K562 (cell line): ENCODE data around the gene SLC7A6OS.

Source experiments
- ATF6 ChIP-seq: sonication (generic); formaldehyde crosslinking; IDR thresholded peaks from 2 replicates; pipeline ENCODE4 v1.4.0; 2020; ENCODE audit warnings: mild to moderate bottlenecking, missing genetic modification reagents
- BCOR ChIP-seq: fragments of 450-650 bp; IDR thresholded peaks from 2 replicates; pipeline ENCODE4 v1.6.1; 2016
- FOXJ3 ChIP-seq: sonication (generic); formaldehyde crosslinking; IDR thresholded peaks from 2 replicates; pipeline ENCODE4 v1.4.0; 2020; ENCODE audit warnings: mild to moderate bottlenecking, missing genetic modification reagents
- HNRNPH1 ChIP-seq: fragments of 200-400 bp; formaldehyde crosslinking; optimal IDR thresholded peaks from 2 replicates; pipeline ENCODE3; 2017; ENCODE audit warnings: low read depth, mild to moderate bottlenecking, low read length, moderate library complexity
- MYC ChIP-seq, 2 experiments: fragments of 250-450 bp in 1 of 2; sonication (Bioruptor Pico) in 1 of 2; IDR thresholded peaks; 2 replicates each; pipeline versions ENCODE4 v1.5.1 to v1.6.1; 2012 to 2021; ENCODE audit warnings: low read depth in 2 of 2, borderline replicate concordance in 1 of 2, improper control_type of control experiment in 1 of 2, low read length in 1 of 2, mild to moderate bottlenecking in 1 of 2, moderate library complexity in 1 of 2
- ZNF274 ChIP-seq: IDR thresholded peaks from 2 replicates; pipeline ENCODE4 v1.6.1; 2011; ENCODE audit warnings: low read depth, mild to moderate bottlenecking, low read length, moderate library complexity, borderline replicate concordance
- TF ChIP-seq, protein P1 (sequence below): fragments of 250-450 bp; sonication (Bioruptor Pico); IDR thresholded peaks from 2 replicates; pipeline ENCODE4 v1.8.0; 2022; ENCODE audit warnings: moderate library complexity, mild to moderate bottlenecking, inconsistent platforms

DNA sequence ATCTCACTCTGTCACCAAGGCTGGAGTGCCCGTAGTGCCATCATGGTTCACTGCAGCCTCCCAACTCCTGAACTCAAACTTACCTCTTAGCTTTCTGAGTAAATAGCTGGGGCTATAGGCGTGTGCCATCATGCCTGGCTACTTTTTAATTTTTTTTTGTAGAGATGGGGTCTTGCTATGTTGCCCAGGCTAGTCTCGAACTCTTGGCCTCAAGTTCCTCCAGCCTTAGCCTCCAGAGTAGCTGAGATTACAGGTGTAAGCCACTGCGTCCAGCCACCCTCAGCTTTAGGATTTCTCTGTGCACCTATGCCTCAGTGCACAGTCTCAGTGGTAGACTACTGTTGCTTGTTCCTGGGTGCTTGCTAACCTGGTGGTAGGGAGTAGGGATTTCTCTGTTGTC, 41.0 kb downstream of the SLC7A6OS start:
- TF ChIP-seq ZNF274: no peak
- TF ChIP-seq, protein P1, sequence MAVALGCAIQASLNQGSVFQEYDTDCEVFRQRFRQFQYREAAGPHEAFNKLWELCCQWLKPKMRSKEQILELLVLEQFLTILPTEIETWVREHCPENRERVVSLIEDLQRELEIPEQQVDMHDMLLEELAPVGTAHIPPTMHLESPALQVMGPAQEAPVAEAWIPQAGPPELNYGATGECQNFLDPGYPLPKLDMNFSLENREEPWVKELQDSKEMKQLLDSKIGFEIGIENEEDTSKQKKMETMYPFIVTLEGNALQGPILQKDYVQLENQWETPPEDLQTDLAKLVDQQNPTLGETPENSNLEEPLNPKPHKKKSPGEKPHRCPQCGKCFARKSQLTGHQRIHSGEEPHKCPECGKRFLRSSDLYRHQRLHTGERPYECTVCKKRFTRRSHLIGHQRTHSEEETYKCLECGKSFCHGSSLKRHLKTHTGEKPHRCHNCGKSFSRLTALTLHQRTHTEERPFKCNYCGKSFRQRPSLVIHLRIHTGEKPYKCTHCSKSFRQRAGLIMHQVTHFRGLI (CRISPR knock-in tag): no peak
- no peak for TF ChIP-seq FOXJ3
- no peak for TF ChIP-seq ATF6
- TF ChIP-seq MYC (IDR thresholded peaks at IDR 0.05; ENCODE audit: low read depth, low read length): no peak
- no peak for TF ChIP-seq MYC (CRISPR knock-in tag; IDR thresholded peaks at IDR 0.05; ENCODE audit: borderline replicate concordance, low read depth)
- TF ChIP-seq BCOR: no peak
- TF ChIP-seq HNRNPH1: no peak
